ENCODE results near the gene VEGFD. TPM values are rescaled to one million over a fixed set of nuclear protein-coding genes. Genes with fewer than 3 reads are reported as not detected.
"Not testable (repeated sequence)": the region's sequence is repeated elsewhere in the genome, so short reads cannot be mapped to it uniquely, and the experiment has no call there.

The VEGFD gene
- total RNA-seq, 1 donor from 2014 or later = 0.28 TPM

DNA sequence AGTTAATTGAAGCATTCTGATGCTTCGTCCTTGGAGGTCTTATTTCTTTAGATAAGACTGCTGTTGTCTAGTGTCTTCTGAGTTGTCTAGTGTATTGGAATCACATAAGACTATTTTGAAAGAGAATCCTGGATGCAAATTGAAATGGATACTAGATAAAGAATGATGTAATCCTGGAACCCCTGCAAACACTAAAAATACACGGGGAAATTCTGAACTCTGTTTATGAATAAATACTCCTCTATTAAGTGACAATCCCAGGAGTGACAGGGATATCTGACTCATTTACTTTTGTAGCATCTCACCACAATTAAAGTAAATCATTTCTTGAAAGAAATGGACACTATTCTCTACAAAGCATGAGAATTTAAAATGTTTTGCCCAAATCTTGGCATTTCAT lies 69.7 kb downstream of the VEGFD start:
- ATAC-seq = no peak
- DNase-seq (ENCODE audit: low spot score) = no peak

DNA sequence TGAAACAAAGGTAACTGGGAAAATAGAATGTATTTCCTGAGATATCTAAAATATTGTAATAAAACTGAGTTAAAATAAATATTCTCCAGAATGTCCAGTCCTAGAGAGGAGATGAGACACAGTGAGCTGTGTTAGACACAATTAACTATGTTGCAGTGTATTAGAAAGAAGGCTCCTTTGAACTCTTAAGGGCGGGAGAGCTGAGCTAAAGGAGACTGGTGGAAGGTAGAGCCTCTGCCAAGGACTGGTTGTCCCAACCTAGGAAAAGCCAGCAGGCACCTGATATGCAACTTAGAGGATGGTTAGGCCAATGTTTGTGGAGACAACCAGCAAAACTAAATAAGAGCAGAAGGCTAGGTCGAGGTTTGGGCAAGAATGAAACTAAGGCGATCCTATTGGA lies 73.1 kb downstream of the VEGFD start:
- no peak for ATAC-seq
- no peak for DNase-seq (ENCODE audit: low spot score)

DNA sequence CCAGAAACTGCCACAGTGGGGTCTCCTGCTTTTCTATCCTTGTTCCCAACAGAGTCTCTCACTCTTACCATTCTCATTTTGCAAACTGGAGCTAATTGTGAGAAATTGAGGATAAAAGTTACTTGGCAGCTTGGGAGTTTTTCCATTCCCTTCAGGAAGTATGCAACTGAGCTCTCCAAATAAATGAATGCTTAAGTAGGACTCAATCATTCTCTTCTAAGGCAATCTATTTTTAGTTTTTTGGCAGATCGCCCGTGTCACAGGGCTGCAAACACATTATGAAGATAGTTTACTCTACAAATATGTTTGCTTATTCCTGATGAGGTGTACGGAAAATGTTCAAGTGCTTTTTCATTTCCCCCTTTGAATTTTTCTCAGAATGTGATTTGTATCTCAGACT lies 74.1 kb downstream of the VEGFD start:
- DNase-seq (ENCODE audit: low spot score) = no peak

DNA sequence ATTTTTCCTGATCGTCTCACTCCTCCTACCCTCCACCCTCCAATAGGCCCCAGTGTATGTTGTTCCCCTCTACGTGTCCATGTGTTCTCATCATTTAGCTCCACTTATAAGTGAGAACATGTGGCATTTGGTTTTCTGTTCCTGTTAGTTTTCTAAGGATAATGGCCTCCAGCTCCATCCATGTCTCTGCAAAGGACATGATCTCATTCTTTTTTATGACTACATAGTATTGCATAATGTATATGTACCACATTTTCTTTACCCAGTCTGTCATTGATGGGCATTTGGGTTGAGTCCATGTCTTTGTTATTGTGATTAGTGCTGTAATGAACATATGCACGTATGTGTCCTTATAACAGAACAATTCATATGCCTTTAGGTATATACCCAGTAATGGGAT lies 78.3 kb downstream of the VEGFD start:
- not testable (repeated sequence) for ATAC-seq; DNase-seq (ENCODE audit: low spot score)

More for the DNA sequence above, 74.1 kb downstream of the VEGFD start:
- ATAC-seq = peak; percentile 56

DNA sequence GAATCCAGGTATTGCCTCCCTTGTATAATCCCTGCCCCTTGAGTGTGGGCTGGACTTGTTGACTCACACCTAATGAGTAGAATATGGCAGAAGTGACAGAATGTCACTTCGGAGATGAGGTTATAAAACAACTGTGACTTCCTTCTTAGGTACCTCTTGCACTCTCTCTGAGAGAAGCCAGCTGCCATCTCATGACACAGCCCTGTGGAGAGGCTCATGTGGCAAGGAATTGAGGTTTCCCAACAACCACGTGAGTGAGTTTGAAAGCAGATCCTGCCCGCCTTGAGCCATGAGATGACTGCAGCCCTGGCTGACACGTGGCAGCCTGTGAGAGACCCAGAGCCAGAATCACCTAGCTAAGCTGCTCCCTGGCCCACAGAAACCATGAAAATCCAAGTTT lies 82.3 kb downstream of the VEGFD start:
- ATAC-seq (peak; percentile 56), DNase-seq (ENCODE audit: low spot score) (peak; percentile 45)

DNA sequence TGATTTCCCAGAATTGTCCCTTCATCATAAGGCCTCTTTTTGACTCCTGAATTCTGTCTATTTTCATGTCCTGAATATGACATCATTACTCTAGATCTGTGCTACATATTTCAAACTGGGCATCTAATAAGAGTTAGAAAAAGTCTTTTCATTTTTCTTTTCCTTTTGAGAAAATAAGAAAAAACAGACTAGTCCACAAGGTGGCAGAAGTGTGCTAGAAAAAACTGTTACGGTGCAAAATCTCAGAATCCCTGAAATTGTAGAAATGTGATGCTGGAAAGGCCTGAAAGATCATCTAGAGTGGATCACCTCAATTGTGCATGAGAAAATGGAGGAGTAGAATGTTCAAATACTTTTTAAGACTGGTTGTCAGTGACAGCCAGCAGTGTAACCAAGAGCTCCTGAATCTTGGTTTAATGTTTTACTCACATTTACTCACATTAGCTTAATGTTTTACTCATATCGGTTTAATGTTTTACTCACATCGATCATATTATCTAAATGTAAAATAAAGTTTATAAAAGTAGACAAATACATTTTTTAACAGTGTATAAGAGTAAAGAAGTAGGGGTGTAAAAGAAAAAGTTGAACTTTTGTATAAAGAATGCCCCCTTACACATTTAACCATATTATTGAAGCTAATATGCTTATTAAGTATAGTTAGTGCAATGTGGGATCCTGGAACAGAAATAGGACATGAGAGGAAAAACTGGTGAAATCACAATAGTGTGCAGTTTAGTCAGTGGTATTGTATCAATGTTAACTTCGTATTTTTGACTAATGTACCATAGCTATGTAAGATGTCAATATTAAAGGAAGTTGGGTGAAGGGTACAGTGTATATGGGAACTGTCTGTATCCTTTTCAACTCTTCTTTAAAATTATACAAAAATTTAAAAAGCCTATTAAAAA lies 84.0 kb downstream of the VEGFD start:
- peak; percentile 81 for ATAC-seq
- DNase-seq (ENCODE audit: low spot score) = no peak

DNA sequence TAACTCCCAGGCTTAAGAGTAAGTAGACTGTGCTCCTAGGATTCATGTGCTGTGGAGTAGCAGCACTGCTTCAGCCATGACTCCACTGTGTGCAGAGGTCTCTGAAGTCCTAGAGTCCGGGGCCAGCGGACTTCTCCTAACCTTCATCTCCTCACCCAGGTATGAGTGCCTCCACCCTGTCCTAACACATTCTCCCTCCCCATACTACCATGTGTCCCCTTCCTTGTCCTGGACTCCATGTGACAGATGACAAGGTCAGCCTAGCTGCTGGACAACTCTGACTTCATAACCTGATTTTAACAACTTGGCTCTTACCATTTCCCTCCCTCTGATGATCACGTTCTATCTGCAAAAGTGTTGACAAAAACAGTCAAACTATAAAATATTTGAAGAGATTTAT lies 85.4 kb downstream of the VEGFD start:
- DNase-seq (ENCODE audit: low spot score) (no peak), ATAC-seq (no peak)

DNA sequence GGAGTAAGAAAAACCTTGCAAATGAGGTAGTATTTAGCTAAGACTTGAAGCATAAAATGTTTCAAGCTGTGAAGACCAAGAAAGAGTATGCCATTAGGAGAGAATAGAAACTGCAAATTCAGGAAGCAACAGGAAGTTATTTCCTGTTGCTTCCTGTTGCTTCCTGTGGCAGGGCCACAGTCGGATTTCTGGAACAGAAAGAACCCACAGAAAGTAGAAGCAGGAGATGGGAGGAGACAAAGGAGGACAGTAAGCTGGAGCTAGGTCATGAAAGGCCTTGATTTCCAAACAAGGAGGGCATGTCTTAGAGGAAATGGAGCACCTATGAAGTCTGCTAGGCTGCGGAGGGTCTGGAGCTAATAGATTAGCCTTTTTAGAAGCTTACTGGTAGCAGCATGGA lies 86.0 kb downstream of the VEGFD start:
- DNase-seq (ENCODE audit: low spot score) (no peak), ATAC-seq (no peak)

Other genes starting within 250 kb of the VEGFD start
- 4.7 TPM for gene ASB9, start 114.3 kb downstream of the VEGFD start, total RNA-seq
- gene ASB11, start 68.8 kb downstream of the VEGFD start, total RNA-seq = not detected
- 5.7 TPM for gene PIGA, start 48.9 kb downstream of the VEGFD start, total RNA-seq
- gene PIR, start 108.9 kb upstream of the VEGFD start, total RNA-seq = 19.3 TPM
- 0.78 TPM for gene BMX, start 116.4 kb upstream of the VEGFD start, total RNA-seq
- gene ACE2, start 216.5 kb upstream of the VEGFD start, total RNA-seq = 1.5 TPM